CD4-positive, alpha-beta T cell (primary cell): ENCODE data around the gene KLF15. TPM values are rescaled to one million over a fixed set of nuclear protein-coding genes. Genes with fewer than 3 reads are reported as not detected.

Experiments used
- ATAC-seq: fragments of 200-7000 bp; cut with Tn5 transposase; one replicate; pipeline ENCODE4 v1.10.0; 2022; ENCODE audit warnings: mild to moderate bottlenecking; ENCODE audit not compliant: poor library complexity
- CTCF ChIA-PET: fragments of 350-600 bp; sonication (Branson Sonifier 250); formaldehyde crosslinking; loops from one replicate; lab custom pipeline; 2021; ENCODE audit warnings: antibody characterized with exemption, inconsistent platforms; lab: Charles Lee
- POLR2A ChIA-PET: fragments of 350-600 bp; sonication (Branson Sonifier 250); formaldehyde crosslinking; loops from one replicate; lab custom pipeline; 2021; ENCODE audit warnings: antibody characterized with exemption, inconsistent platforms; lab: Charles Lee
- DNase-seq, 14 experiments: peaks; one replicate each; pipeline ENCODE4 v3.0.0-alpha.2; 2013 to 2020; ENCODE audit warnings: mixed read lengths in 2 of 14
- H3K27ac ChIP-seq, 2 donors: one replicate each; pipeline versions ENCODE4 v1.5.1 to v1.7.0; 2013; ENCODE audit warnings: low read length in 2 of 2, low read depth in 1 of 2, mild to moderate bottlenecking in 1 of 2
- H3K27me3 ChIP-seq, 2 experiments: 1 replicate in 1 of 2; 2 replicates in 1 of 2; pipeline versions ENCODE4 v1.6.1 to v1.7.0; 2013; ENCODE audit warnings: low read length in 2 of 2, control low read depth in 1 of 2, mild to moderate bottlenecking in 1 of 2, moderate library complexity in 1 of 2; ENCODE audit not compliant: insufficient read depth in 2 of 2, control insufficient read depth in 1 of 2
- H3K36me3 ChIP-seq: one replicate; pipeline ENCODE4 v1.6.1; 2013; ENCODE audit warnings: low read length, control low read depth; ENCODE audit not compliant: insufficient read depth
- H3K4me1 ChIP-seq: one replicate; pipeline ENCODE4 v1.6.1; 2013; ENCODE audit warnings: low read length, control low read depth; ENCODE audit not compliant: insufficient read depth
- H3K4me3 ChIP-seq: one replicate; pipeline ENCODE4 v1.5.1; 2013; ENCODE audit warnings: mild to moderate bottlenecking, low read length, moderate library complexity
- H3K9me3 ChIP-seq, 2 experiments: 1 replicate in 1 of 2; 2 replicates in 1 of 2; pipeline versions ENCODE4 v1.6.1 to v1.7.0; 2013; ENCODE audit warnings: low read length in 2 of 2, mild to moderate bottlenecking in 2 of 2, control low read depth in 1 of 2, moderate library complexity in 1 of 2; ENCODE audit not compliant: control insufficient read depth in 1 of 2, insufficient read depth in 1 of 2
- H3K27ac Mint-ChIP-seq: one replicate; pipeline ENCODE4 v1.8.0; 2020; ENCODE audit warnings: mixed read lengths
- H3K27me3 Mint-ChIP-seq: one replicate; pipeline ENCODE4 v1.8.0; 2021; ENCODE audit warnings: mixed read lengths
- H3K36me3 Mint-ChIP-seq: one replicate; pipeline ENCODE4 v1.8.0; 2021; ENCODE audit warnings: low read depth, mixed read lengths
- H3K4me1 Mint-ChIP-seq: one replicate; pipeline ENCODE4 v1.8.0; 2021; ENCODE audit warnings: low read depth, mixed read lengths
- H3K4me3 Mint-ChIP-seq: one replicate; pipeline ENCODE4 v1.8.0; 2020; ENCODE audit warnings: mild to moderate bottlenecking, mixed read lengths
- H3K9me3 Mint-ChIP-seq: one replicate; pipeline ENCODE4 v1.8.0; 2020; ENCODE audit warnings: mixed read lengths
- CTCF ChIP-seq: fragments of 200-600 bp; IDR thresholded peaks from one replicate; pipeline ENCODE4 v1.8.0; 2022; ENCODE audit warnings: antibody characterized with exemption, mild to moderate bottlenecking
- intact Hi-C, 2 experiments: fragments of 100-400 bp; cut with DNase I in 1 of 2; cut with micrococcal nuclease in 1 of 2; formaldehyde crosslinking; loops; one replicate each; pipeline versions ENCODE4 v1.15.1 to v1.9.0; 2023 to 2025; cut with DNase I, micrococcal nuclease
- total RNA-seq, 174 experiments: library from RNA in 2 of 174; stranded (reverse) in 2 of 174; gene quantifications; one replicate each; pipeline ENCODE4 v1.2.3 and lab custom pipeline; 2021 to 2026

The KLF15 gene
- total RNA-seq, 2 experiments from 2014 or later, result 0.30 TPM; not detected in 1

- no peak overlapping the region for H3K4me3 Mint-ChIP-seq
- DNase-seq (no peak), ATAC-seq (no peak)
- ChIA-PET POLR2A (no interaction called here), CTCF (no interaction called here)
- H3K27me3 Mint-ChIP-seq, result peaks cover 68% of the 10 kb centered on the region
- H3K36me3 Mint-ChIP-seq, result no peaks in the 10 kb centered on the region
- Histone ChIP-seq H3K36me3 (no peaks in the 10 kb centered on the region), H3K9me3 (peaks cover 0 to 8% of the 10 kb centered on the region in 2 experiments), H3K4me3 (no peak overlapping the region), H3K4me1 (peaks cover 8% of the 10 kb centered on the region), H3K27ac (no peak overlapping the region), H3K27me3 (peaks cover 24 to 28% of the 10 kb centered on the region in 2 experiments)
- H3K9me3 Mint-ChIP-seq, result no peaks in the 10 kb centered on the region
- H3K27ac Mint-ChIP-seq, result no peak overlapping the region
- no peak for TF ChIP-seq CTCF
- peaks cover 4% of the 10 kb centered on the region for H3K4me1 Mint-ChIP-seq
- intact Hi-C loops, result no loop called here
These were observed 35.0 kb upstream of the KLF15 start for GRCh38 chr3:126392246-126392645.

DNA sequence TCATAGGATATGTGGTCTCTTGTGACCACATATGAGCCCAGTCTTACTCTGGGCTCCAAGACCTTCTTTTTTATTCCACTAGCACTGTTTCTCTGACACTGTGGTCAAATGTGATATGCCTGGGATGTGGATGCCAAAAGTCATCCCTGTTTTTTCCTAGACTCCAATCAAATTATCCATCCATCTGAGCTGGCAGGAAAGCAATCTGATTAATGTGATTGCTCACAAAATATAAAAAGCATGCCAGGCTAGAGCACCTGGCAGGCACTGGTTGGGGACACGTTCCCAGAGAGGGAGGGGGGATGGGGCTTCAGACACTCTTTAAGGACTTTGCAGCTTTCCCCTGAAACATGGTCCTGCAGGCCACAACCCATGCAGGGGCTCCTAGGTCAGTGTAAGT lies 34.4 kb upstream of the KLF15 start:
- no peak for DNase-seq
- Mint-ChIP-seq H3K27ac (no peak overlapping the region), H3K27me3 (peaks cover 73% of the 10 kb centered on the region), H3K36me3 (no peaks in the 10 kb centered on the region), H3K4me1 (peaks cover 4% of the 10 kb centered on the region), H3K9me3 (no peaks in the 10 kb centered on the region), H3K4me3 (no peak overlapping the region)
- no peak overlapping the region for H3K27ac ChIP-seq
- peaks cover 0 to 8% of the 10 kb centered on the region in 2 experiments for H3K9me3 ChIP-seq
- H3K4me3 ChIP-seq, result no peak overlapping the region
- ChIA-PET POLR2A (no interaction called here), CTCF (no interaction called here)
- no peaks in the 10 kb centered on the region for H3K36me3 ChIP-seq
- H3K27me3 ChIP-seq, result peaks cover 24 to 28% of the 10 kb centered on the region in 2 experiments
- no peak for TF ChIP-seq CTCF
- no peak for ATAC-seq
- peaks cover 8% of the 10 kb centered on the region for H3K4me1 ChIP-seq
- intact Hi-C loops, result no loop called here

GRCh38 chr3:126390751-126391150 lies 33.5 kb upstream of the KLF15 start:
- POLR2A ChIA-PET, result no interaction called here

More at GRCh38 chr3:126390751-126391150, 33.5 kb upstream of the KLF15 start:
- peaks cover 0 to 8% of the 10 kb centered on the region in 2 experiments for H3K9me3 ChIP-seq
- H3K4me1 ChIP-seq, result peaks cover 8% of the 10 kb centered on the region
- peaks cover 4% of the 10 kb centered on the region for H3K4me1 Mint-ChIP-seq
- H3K9me3 Mint-ChIP-seq, result no peaks in the 10 kb centered on the region
- intact Hi-C loops, result no loop called here
- no peaks in the 10 kb centered on the region for H3K36me3 ChIP-seq
- no peak for TF ChIP-seq CTCF
- no peak overlapping the region for H3K4me3 Mint-ChIP-seq
- H3K4me3 ChIP-seq, result no peak overlapping the region
- ATAC-seq, result no peak
- no peak overlapping the region for H3K27ac Mint-ChIP-seq
- H3K27me3 ChIP-seq, result peaks cover 24 to 28% of the 10 kb centered on the region in 2 experiments
- CTCF ChIA-PET, result no interaction called here
- no peak overlapping the region for H3K27ac ChIP-seq
- peaks cover 77% of the 10 kb centered on the region for H3K27me3 Mint-ChIP-seq
- DNase-seq, result no peak
- H3K36me3 Mint-ChIP-seq, result no peaks in the 10 kb centered on the region
